Right hindlimb (tissue), 1 donor: ENCODE results near the gene STAC2.
"Not testable (repeated sequence)": the region's sequence is repeated elsewhere in the genome, so short reads cannot be mapped to it uniquely, and the experiment has no call there.

Experiments used
- DNase-seq: peaks from one replicate; pipeline ENCODE4 v3.0.0-alpha.2; 2018

Gene STAC2

GRCh38 chr17:39225308-39225958, at the start of gene STAC2:
Gene STAC2 (minus strand): TSS chr17:39225945. CDS start chr17:39225502, 443 bp downstream.
- no peak for DNase-seq

- DNase-seq = no peak
Measured at GRCh38 chr17:39271546-39271945, 45.8 kb upstream of the STAC2 start.

- no peak for DNase-seq
Measured at GRCh38 chr17:39270923-39271322, 45.2 kb upstream of the STAC2 start.

- DNase-seq = peak; percentile 64
Measured at GRCh38 chr17:39264119-39264518, 38.4 kb upstream of the STAC2 start.

GRCh38 chr17:39261286-39261685, 35.5 kb upstream of the STAC2 start:
- DNase-seq = no peak

GRCh38 chr17:39252788-39253460, 27.2 kb upstream of the STAC2 start:
- DNase-seq = no peak

GRCh38 chr17:39251997-39252396, 26.3 kb upstream of the STAC2 start:
- no peak for DNase-seq

- DNase-seq = not testable (repeated sequence)
Measured at GRCh38 chr17:39250076-39250475, 24.3 kb upstream of the STAC2 start.

- no peak for DNase-seq
Measured at GRCh38 chr17:39246274-39246673, 20.5 kb upstream of the STAC2 start.

GRCh38 chr17:39244600-39245570, 19.1 kb upstream of the STAC2 start:
- DNase-seq = peak; percentile 88

- DNase-seq = peak; percentile 41
Measured at GRCh38 chr17:39244016-39244599, 18.4 kb upstream of the STAC2 start.

- DNase-seq = no peak
Measured at GRCh38 chr17:39243155-39243554, 17.4 kb upstream of the STAC2 start.

- DNase-seq = no peak
Measured at GRCh38 chr17:39240631-39241030, 14.9 kb upstream of the STAC2 start.

- no peak for DNase-seq
Measured at GRCh38 chr17:39239640-39240314, 14.0 kb upstream of the STAC2 start.

- DNase-seq = no peak
Measured at GRCh38 chr17:39238311-39238972, 12.7 kb upstream of the STAC2 start.

GRCh38 chr17:39237586-39237985, 11.8 kb upstream of the STAC2 start:
- DNase-seq = no peak

- no peak for DNase-seq
Measured at GRCh38 chr17:39236981-39237441, 11.3 kb upstream of the STAC2 start.

- DNase-seq = no peak
Measured at GRCh38 chr17:39236450-39236927, 10.7 kb upstream of the STAC2 start.

GRCh38 chr17:39235555-39236449, 10.1 kb upstream of the STAC2 start:
- no peak for DNase-seq
